K562 (cell line): ENCODE results near the gene CTXND1. TPM values are rescaled to one million over a fixed set of nuclear protein-coding genes. Genes with fewer than 3 reads are reported as not detected.

Experiments
- ATAC-seq: fragments of 200-7000 bp; cut with Tn5 transposase; 3 replicates; pipeline ENCODE4 v1.9.1; 2020; ENCODE audit warnings: moderate library complexity
- BruUV-seq: library from RNA; stranded (reverse); fragments of 400-500 nt; replicated peaks from 2 replicates; lab custom pipeline; 2021; lab: Mats Ljungman, UMichigan
- CTCF ChIA-PET: fragments of 300-600 bp; formaldehyde crosslinking; extraction: SDS; loops from one replicate; lab custom pipeline; 2021; ENCODE audit warnings: low intra/inter-chr PET ratio; lab: Yijun Ruan, JAX
- POLR2A ChIA-PET: fragments of 300-600, 350-650 bp; sonication (Branson Sonifier 250); formaldehyde crosslinking; extraction: SDS; loops from one replicate; lab custom pipeline; 2021; ENCODE audit warnings: antibody characterized with exemption, inconsistent platforms; lab: Yijun Ruan, JAX
- DNase-seq, 4 experiments: peaks; one replicate each; pipeline versions ENCODE4 v3.0.0 to v3.0.0-alpha.2; 2011 to 2018; ENCODE audit warnings: low spot score in 3 of 4, mixed read lengths in 3 of 4; ENCODE audit errors: extremely low read depth in 1 of 4
- FAIRE-seq: peaks from 2 replicates; lab custom pipeline; 2011; peaks lifted over from hg19 to GRCh38; lab: Jason Lieb, UNC
- H2AFZ ChIP-seq: 2 replicates; pipeline ENCODE4 v1.6.0; 2011; ENCODE audit warnings: low read depth, low read length, control low read depth, inconsistent platforms
- H3K27ac ChIP-seq: fragments of 200-600 bp; 3 replicates; pipeline ENCODE4 v1.8.0; 2011; ENCODE audit warnings: low read depth, mild to moderate bottlenecking, control low read depth, inconsistent platforms, low read length, moderate library complexity, mixed read lengths; ENCODE audit errors: extremely low read depth
- H3K27me3 ChIP-seq, 2 experiments: fragments of 300-600 bp in 1 of 2; 2 replicates in 1 of 2; 3 replicates in 1 of 2; pipeline versions ENCODE4 v1.6.0 to v1.8.0; 2011; ENCODE audit warnings: inconsistent platforms in 2 of 2, low read length in 2 of 2, mild to moderate bottlenecking in 1 of 2, mixed read lengths in 1 of 2, moderate library complexity in 1 of 2; ENCODE audit not compliant: control insufficient read depth in 2 of 2, insufficient read depth in 2 of 2
- H3K36me3 ChIP-seq: fragments of 300-600 bp; 3 replicates; pipeline ENCODE4 v1.8.0; 2011; ENCODE audit warnings: mild to moderate bottlenecking, low read length, inconsistent platforms; ENCODE audit not compliant: control insufficient read depth, insufficient read depth
- H3K4me1 ChIP-seq, 2 experiments: fragments of 200-600 bp in 1 of 2; replicated peaks in 1 of 2; 2 replicates in 1 of 2; 3 replicates in 1 of 2; pipeline versions ENCODE4 v1.5.1 to v1.8.0; 2011; ENCODE audit warnings: inconsistent platforms in 2 of 2, low read length in 2 of 2, mild to moderate bottlenecking in 1 of 2, mixed read lengths in 1 of 2, moderate library complexity in 1 of 2; ENCODE audit not compliant: control insufficient read depth in 2 of 2, insufficient read depth in 2 of 2
- H3K4me2 ChIP-seq: 2 replicates; pipeline ENCODE4 v1.6.1; 2011; ENCODE audit warnings: low read length, control low read depth, inconsistent platforms, mixed read lengths; ENCODE audit not compliant: insufficient read depth
- H3K4me3 ChIP-seq: fragments of 200-600 bp; sonication (generic), shearing (Covaris generic); 2 replicates; pipeline ENCODE4 v1.5.1; 2016; ENCODE audit warnings: control low read depth, inconsistent platforms
- H3K79me2 ChIP-seq: fragments of 200-600 bp; 3 replicates; pipeline ENCODE4 v1.8.0; 2011; ENCODE audit warnings: low read length, inconsistent platforms; ENCODE audit not compliant: control insufficient read depth, insufficient read depth
- H3K9ac ChIP-seq, 2 experiments: 2 replicates each; pipeline versions ENCODE4 v1.6.0 to v1.6.1; 2011; ENCODE audit warnings: low read depth in 2 of 2, low read length in 2 of 2, control low read depth in 1 of 2, inconsistent platforms in 1 of 2, mild to moderate bottlenecking in 1 of 2, mixed read lengths in 1 of 2; ENCODE audit not compliant: insufficient read depth in 1 of 2
- H3K9me1 ChIP-seq: one replicate; pipeline ENCODE4 v1.6.0; 2011; ENCODE audit warnings: inconsistent platforms, mild to moderate bottlenecking, low read length, moderate library complexity; ENCODE audit not compliant: control insufficient read depth, insufficient read depth
- H3K9me3 ChIP-seq: replicated peaks from 2 replicates; pipeline ENCODE4 v1.5.1; 2011; ENCODE audit warnings: low read depth, low read length, inconsistent platforms; ENCODE audit not compliant: control insufficient read depth, insufficient read depth
- H4K20me1 ChIP-seq: replicated peaks from 2 replicates; pipeline ENCODE4 v1.6.1; 2011; ENCODE audit warnings: low read length, inconsistent platforms, mixed read lengths; ENCODE audit not compliant: control insufficient read depth, insufficient read depth
- ARID2 ChIP-seq: fragments of 450-650 bp; IDR thresholded peaks from 2 replicates; pipeline ENCODE4 v1.6.1; 2017; ENCODE audit warnings: antibody characterized with exemption, mild to moderate bottlenecking
- BACH1 ChIP-seq: fragments of 200-800 bp; sonication (Bioruptor generic); IDR thresholded peaks from 2 replicates; pipeline ENCODE4 v1.6.1; 2016; ENCODE audit warnings: missing genetic modification characterization, missing compliant biosample characterization
- EGR1 ChIP-seq: fragments of 450-650 bp; conservative IDR thresholded peaks from 2 replicates; pipeline ENCODE4 v1.6.1; 2017; ENCODE audit warnings: mild to moderate bottlenecking
- GMEB1 ChIP-seq: fragments of 250-450 bp; sonication (Bioruptor Pico); IDR thresholded peaks from 2 replicates; pipeline ENCODE4 v1.4.0; 2020; ENCODE audit warnings: mild to moderate bottlenecking
- HDGF ChIP-seq: fragments of 450-650 bp; IDR thresholded peaks from 2 replicates; pipeline ENCODE4 v1.6.1; 2016
- MEIS2 ChIP-seq: fragments of 450-650 bp; IDR thresholded peaks from 2 replicates; pipeline ENCODE4 v1.6.1; 2014; ENCODE audit warnings: mild to moderate bottlenecking; ENCODE audit not compliant: partially characterized antibody
- PKNOX1 ChIP-seq: fragments of 450-650 bp; IDR thresholded peaks from 2 replicates; pipeline ENCODE4 v1.6.1; 2016
- SP1 ChIP-seq: sonication (generic); formaldehyde crosslinking; IDR thresholded peaks from 2 replicates; pipeline ENCODE4 v1.8.1; 2022; ENCODE audit warnings: mild to moderate bottlenecking, missing genetic modification reagents
- SRF ChIP-seq, 2 experiments: fragments of 250-450, 450-650 bp in 1 of 2; sonication (Bioruptor Pico) in 1 of 2; sonication (generic) in 1 of 2; formaldehyde crosslinking; IDR thresholded peaks; 2 replicates each; pipeline versions ENCODE4 v1.5.0 to v1.5.1; 2020 to 2022; ENCODE audit warnings: mild to moderate bottlenecking in 1 of 2, missing genetic modification reagents in 1 of 2
- TAF15 ChIP-seq: fragments of 200-400 bp; formaldehyde crosslinking; IDR thresholded peaks from 2 replicates; pipeline ENCODE4 v1.6.1; 2017; ENCODE audit warnings: mild to moderate bottlenecking, low read depth, low read length, moderate library complexity
- TOE1 ChIP-seq, 2 experiments: fragments of 450-650 bp in 1 of 2; sonication (generic) in 1 of 2; formaldehyde crosslinking in 1 of 2; IDR thresholded peaks; 2 replicates each; pipeline versions ENCODE4 v1.7.1 to v1.8.0; 2016 to 2022; ENCODE audit warnings: borderline replicate concordance in 2 of 2, mild to moderate bottlenecking in 2 of 2, antibody characterized with exemption in 1 of 2, inconsistent platforms in 1 of 2, low read depth in 1 of 2, missing genetic modification reagents in 1 of 2, moderate library complexity in 1 of 2
- TRIM24 ChIP-seq, 2 experiments: fragments of 450-650 bp; IDR thresholded peaks; 2 replicates each; pipeline ENCODE4 v1.6.1; 2016
- ZBTB49 ChIP-seq: sonication (generic); formaldehyde crosslinking; IDR thresholded peaks from 2 replicates; pipeline ENCODE4 v1.8.0; 2022; ENCODE audit warnings: missing genetic modification reagents, mild to moderate bottlenecking, borderline replicate concordance
- ZFP1 ChIP-seq: fragments of 450-650 bp; formaldehyde crosslinking; IDR thresholded peaks from 2 replicates; pipeline ENCODE4 v1.4.0; 2020; ENCODE audit warnings: mild to moderate bottlenecking, mixed read lengths
- ZNF133 ChIP-seq: fragments of 250-450 bp; sonication (Bioruptor Pico); IDR thresholded peaks from 2 replicates; pipeline ENCODE4 v1.4.0; 2020; ENCODE audit warnings: mild to moderate bottlenecking
- ZNF253 ChIP-seq: fragments of 250-450 bp; sonication (Bioruptor Pico); conservative IDR thresholded peaks from 2 replicates; pipeline ENCODE4 v1.6.1; 2021; ENCODE audit warnings: mild to moderate bottlenecking
- ZNF354B ChIP-seq: fragments of 250-450 bp; sonication (Bioruptor Pico); IDR thresholded peaks from 2 replicates; pipeline ENCODE4 v1.4.0; 2020
- WGBS: fragments of 100-300 bp; shearing (Covaris generic); methylation state at CpG from one replicate; pipeline ENCODE4 v1.1.6; 2016; ENCODE audit warnings: low coverage, mixed read lengths; ENCODE audit not compliant: insufficient coverage; ENCODE audit errors: missing lambda C conversion rate; 5-methylcytosine and 5-hydroxymethylcytosine counted together
- in situ Hi-C: fragments of 300-500 bp; cut with MboI; formaldehyde crosslinking; loops from 4 replicates; pipeline ENCODE4 v1.15.0; 2018; ENCODE audit warnings: inconsistent platforms, mixed read lengths
- intact Hi-C: fragments of 100-400 bp; cut with micrococcal nuclease; formaldehyde crosslinking; loops from 2 replicates; pipeline ENCODE4 v1.14.2; 2022
- polyA plus RNA-seq, 8 experiments: library from polyadenylated mRNA; depleted of rRNA in 4 of 8; stranded (reverse) in 5 of 8; unstranded in 3 of 8; fragments of >200 nt; fragmentation: Nextera tagmentation in 2 of 8; fragmentation: Illumina TruSeq in 1 of 8; extraction: Ambion mirVana in 2 of 8; extraction: Trizol in 1 of 8; gene quantifications; 2 replicates each; pipeline versions ENCODE4 v1.2.1 to v1.2.3, GENCODE V29; 2011 to 2014; ENCODE audit warnings: inconsistent platforms in 1 of 8, missing spikeins in 1 of 8
- total RNA-seq, 7 experiments: library from RNA; depleted of rRNA in 6 of 7; stranded (reverse); fragments of >200 nt in 6 of 7; fragmentation: Illumina TruSeq in 2 of 7; extraction: Trizol in 2 of 7; gene quantifications; 2 replicates each; pipeline versions ENCODE4 v1.2.1 to v1.2.3, GENCODE V29; 2011 to 2021; ENCODE audit warnings: low replicate concordance in 1 of 7

Gene CTXND1
- total and polyA plus RNA-seq, 9 of the 15 experiments (the other 6 are each of a cell fraction or from before 2014, with no cell fraction given) = 0.04 TPM; not detected in 7

GRCh38 chr15:80249973-80250372 lies 2.0 kb downstream of the CTXND1 start (continued):
- no peak for TF ChIP-seq EGR1

GRCh38 chr15:80247320-80247719 lies 4.7 kb downstream of the CTXND1 start:
- Histone ChIP-seq H3K36me3 (no peaks in the 10 kb centered on the region), H3K4me1 (peaks cover 0 to 8% of the 10 kb centered on the region in 2 experiments; a peak in 2 of 5 replicates), H3K9me3 (no peaks in the 10 kb centered on the region), H3K9ac (no peak overlapping the region), H2AFZ (no peak overlapping the region), H4K20me1 (no peaks in the 10 kb centered on the region), H3K79me2 (no peaks in the 10 kb centered on the region), H3K4me3 (no peak overlapping the region), H3K27me3 (peaks cover 30 to 48% of the 10 kb centered on the region in 2 experiments; a peak in 4 of 5 replicates), H3K27ac (no peak overlapping the region), H3K9me1 (no peaks in the 10 kb centered on the region), H3K4me2 (no peak overlapping the region)
- TF ChIP-seq PKNOX1 (no peak), ZNF253 (no peak), ZBTB49 (CRISPR knock-in tag) (no peak), SRF (CRISPR knock-in tag; IDR thresholded peaks at IDR 0.05) (no peak), TAF15 (no peak), TRIM24 (IDR thresholded peaks at IDR 0.05) (no peak), TOE1 (IDR thresholded peaks at IDR 0.05; ENCODE audit: borderline replicate concordance) (no peak), TOE1 (CRISPR knock-in tag; IDR thresholded peaks at IDR 0.05; ENCODE audit: borderline replicate concordance, low read depth) (no peak), ARID2 (no peak), HDGF (no peak), BACH1 (tag) (no peak), GMEB1 (CRISPR knock-in tag) (no peak), SP1 (CRISPR knock-in tag) (no peak), MEIS2 (no peak), ZFP1 (no peak), ZNF354B (CRISPR knock-in tag) (no peak), ZNF133 (CRISPR knock-in tag) (no peak)
- intact Hi-C loops (no loop called here), in situ Hi-C loops (no loop called here)
- ChIA-PET CTCF (no interaction called here), POLR2A (interaction anchor here (0.6 kb wide), 1 partner anchor 684 kb away, joined by 6 read pairs; no protein-coding TSS in a partner anchor)
- FAIRE-seq (no peak), ATAC-seq (no peak), DNase-seq (no peak)
- no TSS peak for BruUV-seq
- 0% methylated on average over 1 of the region's 1 CpG for WGBS
